ENCODE measurements around the gene IL21R. TPM values are rescaled to one million over a fixed set of nuclear protein-coding genes. Genes with fewer than 3 reads are reported as not detected.

Gene IL21R
- total and polyA plus RNA-seq, 2 donors (not counting 3 experiments of a cell fraction or from before 2014, with no cell fraction given): 0.03 TPM; not detected in 1

GRCh38 chr16:27483624-27484023, 81.7 kb downstream of the IL21R start:
- H4K20me1 ChIP-seq (replicated peaks; ENCODE audit: control insufficient read depth, extremely low read depth, insufficient read depth, low read length): no peaks in the 10 kb centered on the region
- no peaks in the 10 kb centered on the region for H3K79me2 ChIP-seq (ENCODE audit: control insufficient read depth, insufficient read depth, low read length)
- CTCF ChIA-PET: interaction anchor here (0.8 kb wide), 1 partner anchor 8 kb away, joined by 3 read pairs; no protein-coding TSS in a partner anchor
- no peak overlapping the region for H3K4me3 ChIP-seq (replicated peaks in 1 of 3; ENCODE audit: insufficient read depth in 1 of 3, low read depth in 1 of 3, low read length in 3 of 3)
- H3K4me1 ChIP-seq (ENCODE audit: control insufficient read depth, extremely low read depth, insufficient read depth, low read length): no peaks in the 10 kb centered on the region
- dilution Hi-C loops (cut with MboI; ENCODE audit: extremely low pct_ligation_motif_present, low sequenced_read_pairs): no loop called here
- no peaks in the 10 kb centered on the region for H3K9me3 ChIP-seq (replicated peaks; ENCODE audit: control insufficient read depth, insufficient read depth, low read length)
- H3K4me2 ChIP-seq (ENCODE audit: insufficient read depth, low read length): no peak overlapping the region
- BruUV-seq (replicated peaks): no TSS peak
- H3K9me1 ChIP-seq (replicated peaks; ENCODE audit: control insufficient read depth, extremely low read depth, insufficient read depth, low read length): no peaks in the 10 kb centered on the region
- no peak overlapping the region for H2AFZ ChIP-seq (ENCODE audit: low read depth, low read length)
- H3K27me3 ChIP-seq (ENCODE audit: control insufficient read depth in 2 of 2, insufficient read depth in 2 of 2, low read length in 2 of 2): no peaks in the 10 kb centered on the region
- no peak overlapping the region for H3K9ac ChIP-seq (replicated peaks; ENCODE audit: extremely low read depth, insufficient read depth, low read length)
- no peak for FAIRE-seq
- peaks cover 18 to 56% of the 10 kb centered on the region in 2 experiments for H3K36me3 ChIP-seq (ENCODE audit: control insufficient read depth in 2 of 2, extremely low read depth in 1 of 2, insufficient read depth in 2 of 2, low read length in 2 of 2)
- intact Hi-C loops (cut with micrococcal nuclease): no loop called here
- POLR2A ChIA-PET: no interaction called here
- H3K27ac ChIP-seq (ENCODE audit: insufficient read depth, low read depth, low read length): no peak overlapping the region
- peak; percentile 6 for DNase-seq (ENCODE audit: low read depth, low spot score)
- TF ChIP-seq FOS (IDR thresholded peaks at IDR 0.05; ENCODE audit: borderline replicate concordance, insufficient read depth, low read length) (no peak), POLR2AphosphoS5 (IDR thresholded peaks at IDR 0.05; ENCODE audit: insufficient read depth, low read depth, low read length) (no peak), CTCF (IDR thresholded peaks at IDR 0.05; ENCODE audit: extremely low read depth in 1 of 2, insufficient read depth in 1 of 2, low read depth in 1 of 2, low read length in 2 of 2) (no peak), MAX (IDR thresholded peaks at IDR 0.05; ENCODE audit: insufficient read depth, insufficient read length) (no peak), JUN (IDR thresholded peaks at IDR 0.05; ENCODE audit: borderline replicate concordance, insufficient read depth, insufficient read length, low read depth) (no peak), GATA2 (IDR thresholded peaks at IDR 0.05; ENCODE audit: insufficient read depth, insufficient read length, low read depth, low read length) (no peak), EZH2 (IDR thresholded peaks at IDR 0.05; ENCODE audit: borderline replicate concordance, low read depth, low read length, severe bottlenecking) (no peak), MYC (IDR thresholded peaks at IDR 0.05; ENCODE audit: low read depth, low read length) (no peak), POLR2A (IDR thresholded peaks at IDR 0.05; ENCODE audit: low read depth, low read length) (no peak)
